GM21786 (cell line): ENCODE measurements around the gene NLRC3.
"Not testable (repeated sequence)": the region's sequence is repeated elsewhere in the genome, so short reads cannot be mapped to it uniquely, and the experiment has no call there.

Experiments
- ATAC-seq: cut with Tn5 transposase; IDR thresholded peaks from one replicate; pipeline ENCODE4 v1.9.1; 2021; ENCODE audit not compliant: unreplicated experiment

The NLRC3 gene

GRCh38 chr16:3519581-3519980 lies 57.6 kb downstream of the NLRC3 start:
- ATAC-seq: no peak

DNA sequence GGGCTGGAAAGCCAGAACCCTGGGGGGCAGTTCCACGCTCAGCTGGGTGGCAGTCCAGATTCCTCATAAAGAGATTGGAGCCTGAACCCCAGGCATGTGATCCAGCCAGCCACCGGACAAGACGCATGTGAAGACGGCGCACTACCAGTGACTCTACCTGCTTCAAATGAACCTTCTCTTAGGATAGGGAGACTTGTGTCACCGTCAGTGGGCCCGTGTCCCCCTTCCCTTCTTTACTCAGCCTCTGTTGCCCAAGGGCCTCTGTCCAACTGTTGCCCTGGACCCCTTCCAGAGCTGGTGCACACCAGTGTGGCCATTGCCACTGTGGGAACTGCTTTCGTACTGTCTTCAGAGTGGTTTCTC lies 58.2 kb downstream of the NLRC3 start:
- no peak for ATAC-seq

- no peak for ATAC-seq
Measured at GRCh38 chr16:3518292-3518985, 58.8 kb downstream of the NLRC3 start.

DNA sequence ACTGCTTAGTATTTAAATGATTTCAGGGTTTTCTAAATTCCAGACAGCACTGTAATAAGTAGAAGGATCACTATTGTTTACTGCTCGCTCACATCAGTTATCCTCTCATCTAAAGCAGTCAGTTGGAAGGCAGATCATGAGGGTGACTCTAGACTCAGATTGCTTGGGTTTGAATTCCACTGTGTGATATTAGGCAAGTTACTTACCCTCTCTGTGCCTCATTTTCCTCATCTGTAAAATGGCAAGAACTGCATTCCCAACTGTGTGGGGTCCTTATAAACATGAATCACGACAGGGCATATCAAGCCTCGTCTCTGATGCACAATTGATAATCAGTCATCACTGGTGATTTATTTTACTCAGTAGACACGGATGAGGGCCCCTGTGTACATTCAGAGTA lies 61.3 kb downstream of the NLRC3 start:
- no peak for ATAC-seq

GRCh38 chr16:3514621-3515020 lies 62.6 kb downstream of the NLRC3 start:
- no peak for ATAC-seq

- peak; percentile 70 for ATAC-seq
Measured at GRCh38 chr16:3513892-3514583, 63.2 kb downstream of the NLRC3 start.

DNA sequence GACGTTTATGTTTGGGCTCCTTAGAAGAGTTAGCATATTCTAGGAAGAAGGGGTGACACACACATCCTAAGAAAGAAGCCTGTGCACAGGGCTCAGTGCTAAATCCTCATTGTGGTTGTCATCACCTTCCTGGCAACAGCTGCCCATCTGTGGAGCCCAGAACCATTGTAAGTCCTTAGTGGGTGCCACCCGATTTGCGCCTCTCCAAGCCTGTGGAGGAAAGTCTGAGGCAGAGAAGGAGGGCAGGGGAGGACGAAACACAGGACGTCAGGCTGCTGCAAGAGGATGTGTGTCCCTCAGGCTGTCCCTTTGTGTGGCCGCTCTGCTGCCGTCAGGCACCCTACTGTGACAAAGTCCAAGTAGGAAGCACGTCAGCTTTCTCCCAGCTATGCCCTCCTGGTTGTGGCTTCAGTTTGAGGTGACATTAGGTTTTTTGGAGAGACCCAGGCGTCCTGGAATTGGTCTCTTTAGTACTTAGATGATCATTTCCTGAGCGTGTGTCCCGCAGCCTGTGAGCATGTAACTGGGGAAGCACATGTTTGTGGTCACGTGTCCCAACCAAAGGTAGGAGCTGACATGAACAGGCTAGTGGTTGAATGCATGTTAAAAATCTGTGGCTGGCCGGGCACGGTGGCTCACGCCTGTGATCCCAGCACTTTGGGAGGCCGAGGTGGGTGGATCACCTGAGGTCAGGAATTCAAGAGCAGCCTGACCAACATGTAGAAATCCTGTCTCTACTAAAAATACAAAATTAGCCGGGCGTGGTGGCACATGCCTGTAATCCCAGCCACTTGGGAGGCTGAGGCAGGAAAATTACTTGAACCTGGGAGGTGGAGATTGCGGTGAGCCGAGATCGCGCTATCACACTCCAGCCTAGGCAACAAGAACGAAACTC lies 65.7 kb downstream of the NLRC3 start:
- no peak for ATAC-seq

- no peak for ATAC-seq
Measured at GRCh38 chr16:3510416-3510815, 66.8 kb downstream of the NLRC3 start.

- ATAC-seq: peak; percentile 63
Measured at GRCh38 chr16:3509470-3509928, 67.7 kb downstream of the NLRC3 start.

GRCh38 chr16:3508736-3509135 lies 68.5 kb downstream of the NLRC3 start:
- no peak for ATAC-seq

DNA sequence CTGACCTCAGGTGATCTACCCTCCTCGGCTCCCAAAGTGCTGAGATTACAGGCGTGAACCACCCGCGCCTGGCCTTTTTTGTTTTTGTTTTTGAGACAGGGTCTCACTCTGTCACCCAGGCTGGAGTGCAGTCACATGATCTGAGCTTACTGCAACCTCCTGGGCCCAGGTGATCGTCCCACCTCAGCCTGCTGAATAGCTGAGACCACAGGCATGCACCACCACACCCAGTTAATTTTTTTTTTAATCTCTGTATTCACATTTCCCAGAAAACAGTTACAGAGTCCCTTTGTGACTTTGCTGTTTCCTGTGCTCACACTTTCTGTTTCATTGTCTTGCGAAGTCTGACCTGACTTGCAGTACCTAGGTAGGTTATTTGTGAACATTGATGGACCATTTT lies 73.7 kb downstream of the NLRC3 start:
- ATAC-seq: no peak

- ATAC-seq: no peak
Measured at GRCh38 chr16:3501783-3502400, 75.3 kb downstream of the NLRC3 start.

- not testable (repeated sequence) for ATAC-seq
Measured at GRCh38 chr16:3501412-3501761, 75.8 kb downstream of the NLRC3 start.

GRCh38 chr16:3498988-3499387 lies 78.2 kb downstream of the NLRC3 start:
- no peak for ATAC-seq

DNA sequence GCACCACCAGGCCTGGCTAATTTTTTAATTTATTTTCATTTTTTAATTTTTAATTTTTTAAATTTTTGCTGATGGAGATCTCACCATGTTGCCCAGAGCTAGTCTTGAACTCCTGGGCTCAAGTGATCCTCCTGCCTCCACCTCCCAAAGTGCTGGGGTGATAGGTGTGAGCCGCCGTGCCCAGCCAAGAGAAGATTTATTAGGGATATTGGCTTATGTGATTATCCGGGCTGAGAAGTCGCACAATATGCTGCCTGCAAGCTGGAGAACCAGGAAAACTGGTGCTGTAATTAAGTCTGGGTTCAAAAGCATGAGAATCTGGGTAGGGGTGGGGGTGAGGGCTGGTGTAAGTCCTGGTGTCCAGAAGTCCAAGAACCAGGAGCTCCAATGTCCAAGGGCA lies 79.4 kb downstream of the NLRC3 start:
- no peak for ATAC-seq

DNA sequence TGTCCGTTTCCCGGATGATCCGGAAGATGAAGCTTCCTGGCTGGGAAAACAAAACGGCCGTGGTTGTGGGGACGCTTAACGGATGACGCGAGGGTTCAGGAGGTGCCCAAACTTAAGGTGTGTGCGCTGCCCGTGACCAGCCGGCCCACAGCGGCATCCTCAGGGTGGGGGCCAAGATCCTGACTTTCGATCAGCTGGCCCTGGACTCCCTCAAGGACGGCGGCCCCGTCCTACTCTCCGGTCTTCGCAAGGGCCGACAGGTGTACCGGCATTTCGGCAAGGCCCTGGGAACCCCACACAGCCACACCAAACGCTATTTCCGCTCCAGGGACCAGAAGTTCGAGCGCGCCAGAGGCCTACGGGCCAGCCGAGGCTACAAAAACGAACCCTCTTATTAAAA lies 80.8 kb downstream of the NLRC3 start:
- ATAC-seq: no peak

DNA sequence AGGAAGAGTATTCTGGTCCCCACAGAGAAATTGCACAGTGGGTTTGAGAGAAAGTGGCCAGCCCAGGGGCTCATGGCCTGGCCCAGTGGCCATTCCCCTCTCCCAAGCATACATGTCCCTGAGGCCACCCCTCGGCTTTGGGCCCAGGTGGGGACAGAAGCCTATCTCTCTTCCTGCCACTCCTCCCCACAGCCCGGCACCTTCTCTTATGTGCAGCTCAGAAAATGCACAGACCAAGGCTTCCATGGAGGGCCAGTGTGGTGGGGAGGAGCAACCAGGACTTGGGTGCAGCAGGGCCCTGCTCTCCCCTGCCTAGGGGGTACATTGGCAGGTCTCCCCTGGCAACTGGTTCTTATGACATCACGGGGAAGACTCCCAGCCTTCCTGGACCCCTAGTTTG lies 82.0 kb downstream of the NLRC3 start, which contains the start of gene C16orf90:
Gene C16orf90 (minus strand): TSS at position 314 of the 400 bp plus-strand sequence. CDS start 68 bp downstream, at position 246.
- no peak for ATAC-seq

DNA sequence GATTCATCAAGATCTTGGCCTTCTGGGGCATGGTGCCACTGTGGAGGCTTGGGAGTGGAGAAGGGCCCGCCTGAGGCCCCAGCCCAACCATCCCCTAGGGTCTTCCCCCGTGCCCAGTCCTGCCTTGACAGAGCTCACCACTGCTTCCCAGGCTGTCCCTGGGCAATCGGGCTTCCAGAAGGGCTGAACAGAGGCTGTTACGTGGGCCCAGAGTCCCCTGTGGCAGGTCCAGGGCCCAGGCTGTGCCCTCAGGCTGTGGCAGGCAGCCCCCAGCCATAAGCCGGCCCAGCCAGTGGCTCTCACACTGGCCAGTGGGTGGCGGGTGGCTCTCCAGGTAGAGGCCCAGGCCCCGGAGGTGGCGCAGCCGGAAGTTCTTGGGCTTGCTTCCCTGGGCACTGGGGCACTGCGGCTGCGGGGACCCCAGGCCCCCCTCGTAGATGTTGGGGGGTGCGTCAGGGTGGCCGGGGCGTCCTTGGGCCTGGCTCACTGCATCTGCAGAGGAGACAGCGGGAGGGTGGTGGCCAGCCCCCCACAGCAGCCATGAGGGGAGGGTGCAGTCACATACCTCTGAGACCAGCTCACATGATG lies 82.7 kb downstream of the NLRC3 start:
- ATAC-seq: no peak

DNA sequence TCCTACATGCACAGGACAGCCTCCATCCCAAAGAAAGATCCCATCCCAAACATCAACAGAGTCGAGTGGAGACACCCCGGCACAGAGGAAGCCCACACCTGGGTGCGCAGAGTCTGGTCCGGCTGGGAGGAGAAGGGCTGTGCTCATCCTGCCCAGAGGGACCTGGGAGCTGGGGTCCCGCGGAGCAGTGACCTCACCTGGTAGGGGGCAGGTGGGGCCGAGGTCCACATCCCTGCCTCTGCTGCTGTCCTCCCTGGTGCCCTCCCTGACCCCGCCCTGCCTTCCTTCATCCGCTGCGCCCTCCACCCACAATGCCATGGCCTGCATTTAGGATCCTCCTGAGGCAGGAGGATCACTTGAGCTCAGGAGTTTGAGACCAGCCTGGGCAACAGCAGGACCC lies 84.8 kb downstream of the NLRC3 start:
- no peak for ATAC-seq

DNA sequence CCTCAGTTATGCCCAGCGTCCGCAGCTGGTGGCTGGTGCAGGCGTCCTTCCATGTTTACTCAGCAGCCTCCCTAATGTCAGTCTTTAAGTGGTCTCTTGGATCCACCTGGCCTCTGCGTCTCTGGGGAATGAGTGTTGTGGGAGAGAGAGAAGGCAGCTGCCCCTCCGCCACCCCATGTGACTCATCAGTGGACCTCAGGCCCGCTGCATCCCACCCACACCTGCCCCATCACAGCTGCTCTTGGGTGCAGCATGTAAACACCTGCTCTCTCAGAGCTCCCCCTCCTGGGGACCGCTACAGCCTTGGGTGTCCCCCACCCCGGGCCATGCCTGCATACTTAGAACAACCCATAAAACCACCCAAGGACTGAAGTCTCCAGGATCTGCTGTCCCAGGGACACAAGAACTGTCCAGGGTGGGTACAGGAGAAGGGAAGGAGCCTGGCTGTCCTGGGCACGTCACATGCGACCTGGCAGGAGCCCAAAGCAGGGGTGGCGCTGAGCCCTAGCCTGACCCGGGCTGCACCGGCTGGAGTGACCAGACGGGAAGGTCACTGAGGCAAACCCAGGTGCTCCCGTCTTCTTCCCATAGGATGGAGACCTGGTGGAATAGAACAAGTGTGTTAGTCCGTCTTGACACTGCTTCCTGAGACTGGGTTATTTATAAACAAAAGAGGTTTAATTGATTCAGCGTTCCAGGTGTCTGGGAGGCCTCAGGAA lies 86.1 kb downstream of the NLRC3 start:
- no peak for ATAC-seq
